HG03460 (cell line): ENCODE measurements around the gene NBL1.
"Not testable (repeated sequence)": the region's sequence is repeated elsewhere in the genome, so short reads cannot be mapped to it uniquely, and the experiment has no call there.

Experiments used
- ATAC-seq: cut with Tn5 transposase; IDR thresholded peaks from one replicate; pipeline ENCODE4 v1.9.1; 2021; ENCODE audit not compliant: unreplicated experiment

Gene NBL1

DNA sequence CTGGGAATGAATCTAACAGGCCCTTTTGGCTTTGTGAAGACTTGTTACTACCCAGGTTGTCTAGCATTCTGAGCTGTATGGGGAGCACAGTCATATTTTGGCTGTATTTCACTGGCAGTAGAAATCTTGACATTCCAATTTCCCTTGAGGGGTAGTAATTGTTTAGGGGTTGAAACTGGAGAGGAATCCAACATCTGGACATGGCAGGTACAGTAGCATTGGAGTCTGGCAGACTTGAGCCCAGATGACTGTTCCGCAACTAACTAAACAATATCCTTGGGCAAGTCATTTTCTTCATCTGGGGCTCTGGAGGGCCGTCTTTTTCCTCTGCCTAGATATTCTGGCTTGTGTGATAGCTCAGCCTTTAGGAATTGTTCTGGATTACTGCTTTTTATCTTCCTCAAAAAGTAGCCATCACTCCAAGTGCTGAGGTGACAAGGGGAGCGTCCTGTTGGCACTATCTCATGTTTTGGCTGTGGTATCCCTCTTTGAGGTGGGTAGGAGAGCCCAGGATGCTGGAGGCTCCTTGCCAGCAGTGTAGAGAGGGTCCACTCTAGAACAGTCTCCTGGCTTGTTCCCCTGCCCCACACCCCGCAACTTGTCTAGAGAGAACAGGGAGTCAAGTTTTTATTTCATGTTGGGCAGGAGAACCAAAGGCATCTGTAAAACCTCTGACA, 22.7 kb upstream of the NBL1 start:
- ATAC-seq: no peak

DNA sequence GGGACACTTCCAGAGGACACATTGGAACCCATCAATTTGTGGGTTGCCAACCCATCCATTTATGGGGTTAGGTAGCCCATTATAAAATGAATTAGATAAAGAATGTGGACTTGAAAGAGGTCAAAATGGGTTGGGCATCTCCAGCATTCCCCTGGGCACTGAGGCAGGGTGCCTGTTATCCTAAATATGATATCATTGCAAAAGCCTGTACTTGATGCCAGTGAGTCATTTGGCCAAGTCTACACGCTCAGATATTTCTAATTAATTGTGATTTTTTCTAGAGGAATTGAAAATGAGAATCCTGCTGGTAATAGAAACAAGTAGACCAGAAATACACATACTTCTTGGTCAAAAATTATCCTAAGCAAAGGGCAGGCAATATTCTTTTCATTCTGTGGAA, 21.9 kb upstream of the NBL1 start:
- ATAC-seq: no peak

DNA sequence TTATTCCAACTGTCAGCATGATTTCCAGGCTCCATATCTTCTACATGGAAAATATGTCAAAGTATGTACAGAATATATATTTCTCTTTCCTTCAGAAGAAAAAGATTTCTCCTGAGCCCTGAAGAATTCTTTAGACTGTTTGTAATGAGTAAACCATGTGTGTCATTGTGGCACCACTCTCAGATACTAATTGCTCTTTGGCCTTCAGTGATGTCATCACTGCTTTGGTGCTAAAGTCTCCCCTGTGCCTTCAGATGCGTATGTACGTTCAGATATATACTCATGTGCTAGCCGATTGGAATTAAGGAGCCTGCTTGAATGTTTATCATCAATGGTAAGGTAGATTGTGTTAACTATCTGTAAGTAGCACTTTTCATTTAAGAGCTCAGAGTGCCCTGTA, 20.6 kb upstream of the NBL1 start:
- no peak for ATAC-seq

DNA sequence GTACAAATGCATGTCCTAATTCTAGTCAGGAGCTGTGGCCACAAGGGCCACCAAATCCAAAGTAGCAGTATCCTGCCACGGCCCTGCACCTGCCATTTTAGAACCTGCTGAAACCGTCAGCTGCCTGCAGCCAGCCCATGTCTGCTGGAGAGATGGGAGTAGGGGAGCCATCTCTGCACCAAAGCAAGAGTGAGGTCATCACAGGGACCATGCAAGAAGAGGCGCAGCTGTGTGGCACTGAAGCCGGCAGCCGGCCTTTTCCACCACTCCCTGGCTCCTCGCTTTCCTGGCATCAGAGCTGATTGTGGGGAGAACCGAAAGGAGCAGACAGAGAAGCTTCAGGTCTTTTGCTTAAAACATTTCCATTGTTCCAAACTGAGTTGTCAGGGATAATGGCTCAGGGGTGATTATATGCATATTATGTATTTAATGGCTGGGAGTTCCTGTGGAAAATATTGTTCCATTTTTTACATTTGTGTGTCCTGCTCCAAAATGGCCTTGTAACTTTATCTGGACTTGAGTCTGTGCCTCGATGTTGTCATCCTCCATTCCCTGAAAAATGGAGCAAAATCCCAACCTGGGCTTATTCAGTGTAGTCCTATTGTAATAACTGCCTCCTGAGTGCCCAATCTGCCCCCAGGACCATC, 18.7 kb upstream of the NBL1 start:
- ATAC-seq: no peak

DNA sequence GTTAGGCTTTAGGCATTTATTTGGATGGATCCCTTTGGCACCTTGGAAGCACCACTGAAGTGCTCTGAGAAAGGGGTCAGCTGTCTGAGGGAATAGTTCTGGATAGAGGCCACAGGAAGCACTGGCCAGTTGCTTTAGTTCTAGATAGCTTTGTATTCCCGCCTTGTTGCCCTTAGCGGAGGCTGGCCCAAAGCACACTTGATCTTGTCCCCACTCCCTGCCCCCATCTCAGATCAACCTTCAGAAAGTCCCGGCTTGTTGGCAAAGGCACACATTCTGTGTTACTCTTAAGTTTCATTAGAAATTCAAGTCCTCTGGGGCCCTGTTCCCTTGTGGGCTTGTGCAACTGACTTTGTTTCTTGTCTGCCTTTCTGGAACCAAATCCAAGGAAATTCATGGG, 15.2 kb upstream of the NBL1 start:
- no peak for ATAC-seq

DNA sequence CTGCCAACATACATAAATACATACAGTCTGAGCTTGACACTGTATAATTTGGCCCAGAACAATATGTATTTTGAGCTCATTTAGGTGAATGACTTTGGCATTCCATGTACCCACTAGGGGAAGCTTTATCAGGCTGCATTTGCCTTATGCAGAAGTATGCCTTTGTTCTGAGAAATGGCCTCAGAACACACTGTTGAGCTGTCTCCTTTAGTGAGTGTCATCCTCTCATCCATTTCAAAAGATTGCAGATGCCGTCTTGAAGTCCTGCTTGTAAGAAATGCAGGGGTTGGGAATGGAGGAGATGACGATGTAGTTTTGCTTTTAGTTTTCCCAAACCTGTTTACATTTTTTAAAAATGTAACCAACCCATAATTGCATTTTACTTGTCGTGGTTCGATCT, 14.8 kb upstream of the NBL1 start:
- no peak for ATAC-seq

DNA sequence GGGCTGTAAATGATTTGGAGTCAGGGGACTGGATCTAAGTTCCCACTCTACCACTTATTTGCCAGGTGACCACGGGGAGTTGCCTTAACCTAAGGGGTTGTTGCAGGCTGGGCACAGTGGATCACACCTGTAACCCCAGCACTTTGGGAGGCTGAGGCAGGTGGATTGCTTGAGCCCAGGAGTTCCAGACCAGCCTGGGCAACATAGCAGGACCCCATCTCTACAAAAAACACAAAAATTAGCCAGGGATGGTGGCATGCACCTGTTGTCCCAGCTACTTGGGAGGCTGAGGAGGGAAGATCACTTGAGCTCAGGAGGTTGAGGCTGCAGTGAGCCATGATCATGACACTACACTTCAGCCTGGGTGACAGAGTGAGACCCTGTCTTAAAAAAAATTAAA, 13.9 kb upstream of the NBL1 start:
- ATAC-seq: not testable (repeated sequence)

DNA sequence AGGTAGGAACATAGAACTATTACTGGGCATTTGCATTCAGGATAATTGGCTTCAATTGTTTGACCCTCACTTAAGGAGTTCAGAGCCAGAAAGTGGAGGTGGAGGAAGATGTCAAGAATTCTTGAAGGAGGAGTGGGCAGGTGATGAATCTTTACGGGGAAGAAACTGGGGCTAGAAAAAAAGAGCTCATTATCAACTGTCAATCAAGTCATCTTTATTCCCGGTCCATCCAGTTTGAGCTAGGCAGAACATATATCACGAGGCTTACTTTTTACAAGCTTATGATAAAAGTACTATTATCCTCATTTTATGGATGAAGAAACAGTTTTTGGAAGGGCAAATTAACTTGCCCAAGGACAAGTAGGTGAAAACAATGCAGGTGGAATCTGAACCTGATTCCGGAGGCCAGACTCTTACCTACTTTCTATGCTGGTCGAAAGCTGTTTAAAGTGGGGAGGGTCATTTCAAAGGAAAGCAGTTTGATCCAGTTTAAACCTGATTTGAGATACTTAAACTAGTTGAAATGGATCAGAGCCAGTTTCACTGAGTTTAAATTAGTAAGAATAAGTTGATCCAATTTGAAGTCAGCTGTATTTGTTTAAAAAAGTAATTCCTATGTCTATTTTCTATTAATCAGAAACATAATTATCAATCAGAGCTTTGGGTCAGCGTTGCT, 13.3 kb upstream of the NBL1 start:
- ATAC-seq: no peak

DNA sequence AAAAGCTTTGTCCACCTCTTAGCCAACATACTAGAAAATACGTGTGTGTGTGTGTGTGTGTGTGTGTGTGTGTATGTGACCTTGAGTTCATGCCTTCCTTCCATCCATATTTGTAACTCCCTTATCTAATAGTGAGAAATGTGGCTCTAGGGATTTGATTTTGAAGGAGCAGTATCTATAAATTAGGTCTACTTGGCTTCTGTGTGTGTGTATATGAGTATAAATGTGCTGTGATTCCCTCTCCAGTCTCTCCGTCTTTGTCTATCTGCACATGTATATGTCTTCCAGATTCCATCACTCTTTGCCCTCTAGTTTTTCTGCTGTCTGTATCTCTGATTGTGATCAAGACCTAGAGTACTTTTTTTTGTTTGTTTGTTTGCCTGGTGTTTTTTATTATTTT, 11.9 kb upstream of the NBL1 start:
- no peak for ATAC-seq

DNA sequence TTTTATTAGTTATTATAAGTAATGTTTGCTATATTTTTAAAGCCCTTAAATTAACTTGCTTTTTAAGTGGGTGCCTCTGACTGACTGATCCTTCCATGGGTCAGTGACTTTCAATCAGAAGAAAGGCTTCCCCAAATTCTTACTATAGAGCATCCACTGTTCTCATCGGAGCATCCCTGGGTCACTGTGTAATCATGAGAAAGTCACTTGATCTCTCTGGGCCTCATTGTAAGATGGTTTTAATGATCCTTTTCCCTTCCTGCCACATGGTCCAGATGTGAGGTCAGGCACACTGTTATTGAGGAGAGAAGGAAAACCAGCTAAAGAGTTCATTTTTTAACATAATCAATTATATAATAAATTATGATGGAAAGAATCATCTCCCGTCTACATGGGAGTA, 11.0 kb upstream of the NBL1 start:
- ATAC-seq: no peak

DNA sequence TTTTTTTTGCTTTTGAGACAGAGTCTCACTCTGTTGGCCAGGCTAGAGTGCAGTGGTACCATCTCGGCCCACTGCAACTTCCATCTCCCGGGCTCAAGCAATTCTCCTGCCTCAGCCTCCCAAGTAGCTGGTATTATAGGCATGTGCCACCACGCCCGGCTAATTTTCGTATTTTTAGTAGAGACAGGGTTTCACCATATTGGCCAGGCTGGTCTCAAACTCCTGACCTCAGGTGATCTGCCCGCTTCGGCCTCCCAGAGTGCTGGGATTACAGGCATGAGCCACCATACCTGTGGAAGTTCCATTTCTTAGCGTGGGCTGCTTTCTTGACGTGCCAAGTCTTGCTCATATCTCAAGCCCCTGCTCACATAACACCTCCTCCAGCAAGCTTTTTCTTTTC, 9.0 kb upstream of the NBL1 start:
- ATAC-seq: not testable (repeated sequence)

DNA sequence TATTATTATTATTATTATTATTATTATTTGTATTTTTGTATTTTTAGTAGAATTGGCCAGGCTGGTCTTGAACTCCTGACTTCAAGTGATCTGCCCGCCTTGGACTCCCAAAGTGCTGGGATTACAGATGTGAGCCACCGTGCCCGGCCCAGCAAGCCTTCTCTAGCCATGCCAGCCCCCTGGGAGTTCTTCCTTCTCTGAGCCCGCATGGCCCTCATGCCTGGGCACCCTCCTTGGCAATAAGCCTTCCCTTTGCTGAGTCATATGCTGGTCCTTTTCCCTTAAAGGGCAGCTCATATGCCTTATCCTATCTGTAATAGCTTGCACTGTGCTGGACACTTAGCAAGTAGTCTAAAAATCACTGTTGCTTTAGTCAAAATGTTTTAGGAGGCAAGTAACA, 8.5 kb upstream of the NBL1 start:
- no peak for ATAC-seq

DNA sequence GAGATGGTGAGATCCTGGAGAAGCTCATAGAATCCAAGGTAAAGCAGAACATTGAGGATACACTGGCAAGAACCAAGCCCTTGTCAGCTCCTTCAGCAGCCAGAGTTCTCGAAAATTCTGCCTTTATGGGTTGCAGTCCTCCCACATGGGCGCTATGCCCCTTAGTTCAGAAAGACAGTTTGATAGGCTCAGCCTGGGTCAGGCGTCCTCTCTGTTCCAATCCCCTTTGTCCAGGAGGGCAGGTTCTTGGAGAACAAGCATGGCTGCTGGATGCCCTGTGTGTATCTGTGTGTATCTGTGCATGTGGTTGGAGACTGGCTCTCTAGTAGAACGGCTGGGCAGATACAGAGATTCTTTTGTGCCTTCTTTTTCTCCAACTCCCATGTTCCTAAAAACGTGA, 8.0 kb upstream of the NBL1 start:
- ATAC-seq: no peak

DNA sequence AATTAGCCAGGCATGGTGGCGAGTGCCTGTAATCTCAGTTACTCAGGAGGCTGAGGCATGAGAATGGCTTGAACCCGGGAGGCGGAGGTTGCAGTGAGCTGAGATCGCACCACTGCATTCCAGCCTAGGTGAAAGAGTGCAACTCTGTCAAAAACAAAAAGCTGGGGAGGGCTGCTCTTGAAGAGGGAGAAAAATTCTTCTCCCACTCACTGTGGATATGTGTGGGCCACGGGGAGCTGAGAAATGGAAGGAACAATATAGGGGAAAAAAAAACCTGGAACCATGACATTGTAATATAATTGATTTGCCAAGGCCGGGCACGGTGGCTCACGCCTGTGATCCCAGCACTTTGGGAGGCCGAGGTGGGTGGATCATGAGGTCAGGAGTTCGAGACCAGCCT, 7.4 kb upstream of the NBL1 start:
- not testable (repeated sequence) for ATAC-seq

DNA sequence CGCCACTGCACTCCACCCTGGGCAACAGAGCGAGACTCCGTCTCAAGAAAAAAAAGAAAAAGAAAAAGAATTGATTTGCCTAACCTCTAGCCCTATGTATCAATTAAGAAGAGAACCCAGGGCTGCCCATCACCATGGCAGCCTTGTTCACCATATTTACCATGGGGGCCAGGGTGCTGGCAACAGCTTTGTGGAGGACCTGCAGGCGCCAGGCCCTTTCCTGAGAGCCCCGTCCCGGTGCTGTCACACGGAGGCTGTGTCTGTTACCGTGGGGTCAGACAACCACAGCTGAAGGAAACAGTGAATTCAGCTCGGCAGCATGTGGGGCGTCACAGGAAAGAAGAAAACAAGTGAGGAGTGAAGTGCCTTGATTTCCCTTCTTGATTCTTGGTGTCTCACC, 6.5 kb upstream of the NBL1 start:
- no peak for ATAC-seq

DNA sequence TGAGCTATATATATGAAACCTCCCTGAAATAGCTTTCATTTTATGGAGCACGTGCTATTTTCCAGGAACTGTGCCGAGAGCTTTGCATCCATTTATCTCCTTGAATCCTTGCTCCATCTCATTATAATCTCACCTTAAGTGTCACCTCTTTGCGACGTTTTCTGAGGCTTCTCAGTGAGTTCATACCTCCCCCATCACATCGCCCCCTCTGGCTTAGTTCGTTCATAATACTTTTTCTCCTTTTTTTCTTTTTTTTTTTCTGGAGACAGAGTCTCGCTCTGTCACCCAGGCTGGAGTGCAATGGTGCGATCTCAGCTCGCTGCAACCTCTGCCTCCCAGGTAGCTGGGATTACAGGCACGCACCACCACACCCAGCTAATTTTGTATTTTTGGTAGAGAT, 4.9 kb upstream of the NBL1 start:
- ATAC-seq: not testable (repeated sequence)

DNA sequence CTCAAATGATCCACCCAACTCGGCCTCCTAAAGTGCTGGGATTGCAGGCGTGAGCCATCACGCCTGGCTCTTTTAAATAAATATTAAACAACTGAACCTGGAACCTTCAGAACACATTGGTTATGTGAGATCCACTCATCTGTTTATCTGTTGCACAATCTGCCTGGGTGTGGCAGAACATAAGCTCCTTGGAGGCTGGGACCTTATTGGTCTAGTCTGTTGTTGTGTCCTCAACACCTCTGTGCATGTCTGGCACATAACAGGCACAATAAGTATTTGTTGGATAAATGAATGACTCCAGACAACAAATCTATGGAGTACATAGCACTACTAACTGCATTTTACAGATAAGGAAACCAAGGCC, 4.1 kb upstream of the NBL1 start:
- ATAC-seq: no peak

DNA sequence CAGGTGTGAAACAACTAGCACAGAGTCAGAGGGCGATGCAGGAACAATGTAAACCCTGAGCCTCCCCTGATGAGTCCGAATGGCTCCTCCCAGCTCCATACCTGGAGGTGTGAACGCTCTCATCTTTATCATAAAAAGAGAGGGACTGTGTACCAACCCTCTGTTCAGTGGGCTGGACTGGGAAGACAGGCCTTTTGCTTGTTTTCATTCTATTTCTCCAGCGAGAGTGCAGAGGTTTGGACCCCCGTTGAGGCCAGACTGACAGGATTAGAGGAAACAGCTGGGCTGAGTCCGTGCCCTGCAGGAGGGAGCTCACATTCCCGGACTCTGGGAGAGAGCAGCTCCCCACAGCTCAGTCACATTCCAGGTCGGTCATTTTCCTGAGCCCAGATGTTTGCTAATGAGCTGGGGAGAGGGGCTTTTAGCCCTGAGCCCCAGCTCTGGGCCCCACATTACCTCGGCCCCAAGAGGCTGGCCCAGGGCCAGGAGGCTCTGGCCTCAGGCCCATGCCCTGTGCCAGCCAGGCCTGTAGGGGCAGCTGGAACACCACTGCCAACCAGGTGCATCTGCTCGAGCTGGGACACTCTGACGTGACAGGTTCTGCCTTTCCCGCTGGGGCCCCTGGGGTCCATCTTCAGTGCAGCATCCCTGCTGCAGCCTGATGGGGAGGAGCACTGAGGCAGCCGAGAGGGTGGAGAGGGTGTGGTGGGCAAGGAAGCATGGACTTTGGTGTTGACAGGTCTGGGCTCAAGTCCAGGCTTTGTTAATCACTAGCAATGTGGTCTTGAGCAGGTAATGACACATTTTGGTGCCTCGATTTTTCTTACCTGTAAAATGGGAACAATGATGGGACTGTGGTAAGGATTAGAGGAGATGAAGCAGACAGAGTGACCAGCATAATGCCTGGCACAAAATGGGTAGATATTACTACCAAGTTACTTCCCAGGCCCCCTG, 3.5 kb upstream of the NBL1 start:
- ATAC-seq: no peak

DNA sequence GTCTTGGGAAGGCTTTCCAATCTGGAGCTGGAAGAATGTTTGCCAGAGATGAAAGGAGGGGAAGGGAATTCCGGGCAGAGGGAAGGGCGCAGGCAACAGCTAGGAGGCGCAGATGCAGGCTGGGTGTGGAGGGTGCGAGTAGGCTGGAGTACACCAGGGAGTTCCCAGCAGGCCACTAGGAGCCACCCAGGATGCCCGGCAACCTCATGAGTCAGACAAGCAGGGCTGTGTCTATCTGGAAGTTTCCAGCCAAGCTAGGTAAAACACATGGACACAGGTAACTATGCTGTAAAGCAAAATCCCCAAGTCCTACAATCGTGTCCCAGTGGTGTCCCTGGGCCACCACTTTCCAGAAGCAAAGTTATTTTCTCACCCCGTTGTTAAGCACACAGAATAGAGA, 990 bp upstream of the NBL1 start:
- ATAC-seq: no peak

DNA sequence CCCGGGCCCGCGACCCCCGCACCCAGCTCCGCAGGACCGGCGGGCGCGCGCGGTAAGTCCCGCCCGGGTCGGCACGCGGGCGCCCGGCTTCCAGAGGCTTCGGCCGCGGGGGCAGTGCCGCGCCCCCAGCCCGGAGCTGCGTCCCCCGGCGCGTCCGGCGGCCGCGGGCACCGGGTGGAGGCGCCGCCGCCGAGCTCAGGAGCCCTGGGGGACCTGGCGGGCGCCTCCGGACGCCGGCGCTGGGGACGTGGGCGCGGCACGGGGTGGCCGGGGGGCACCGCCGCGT, 227 bp downstream of the NBL1 start:
- ATAC-seq: peak; percentile 19

DNA sequence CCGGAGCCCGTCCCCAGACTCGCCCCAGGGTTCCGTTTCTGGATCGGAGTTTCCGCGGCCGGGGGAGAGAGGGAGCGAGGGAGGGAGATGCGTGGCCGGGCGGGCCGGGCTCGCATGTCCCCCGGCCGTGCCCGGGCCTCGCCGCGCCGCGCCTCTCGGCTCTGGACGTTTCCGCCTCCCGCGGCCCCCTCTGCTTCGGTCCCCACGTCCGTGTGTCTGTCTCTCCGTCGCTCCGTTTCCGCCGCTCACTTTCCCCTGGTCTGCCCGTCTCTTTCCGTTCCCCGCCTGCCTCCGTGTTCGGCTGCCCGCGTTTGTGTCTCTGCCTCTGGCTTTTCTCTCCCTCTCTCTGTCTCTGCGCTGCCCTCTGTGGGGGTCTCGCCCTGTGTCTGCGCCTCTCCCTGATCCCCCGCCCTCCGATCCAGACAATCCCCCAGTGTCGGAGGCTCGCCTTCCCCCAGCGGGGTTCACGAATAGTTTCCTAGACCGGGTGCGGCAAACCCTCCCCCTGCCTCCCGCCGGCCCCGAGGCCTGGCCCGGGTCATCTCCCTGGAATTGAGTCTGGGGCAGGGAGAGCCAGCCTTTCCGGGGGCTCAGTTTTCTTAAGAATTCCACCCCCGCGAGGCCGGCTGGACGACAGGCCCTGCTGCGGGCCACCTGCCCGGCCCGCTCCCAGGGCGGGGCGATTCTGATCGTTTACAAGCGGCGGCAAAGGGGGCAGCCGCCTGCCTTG, 735 bp downstream of the NBL1 start:
- ATAC-seq: no peak
